SK-N-SH (cell line): Measurements from ENCODE around the gene AMZ1.

Experiments used
- MAX ChIP-seq: IDR thresholded peaks from 2 replicates; pipeline ENCODE4 v1.4.0; 2012; ENCODE audit warnings: low read depth
- TEAD4 ChIP-seq: IDR thresholded peaks from 2 replicates; pipeline ENCODE4 v1.4.0; 2012; ENCODE audit warnings: mild to moderate bottlenecking, borderline replicate concordance; ENCODE audit not compliant: insufficient read depth
- ZBTB33 ChIP-seq: IDR thresholded peaks from 2 replicates; pipeline ENCODE4 v1.4.0; 2012; ENCODE audit warnings: low read depth, borderline replicate concordance
- TF ChIP-seq, protein P1 (sequence below): fragments of 200-600 bp; sonication (generic); IDR thresholded peaks from 2 replicates; pipeline ENCODE4 v1.6.1; 2017; ENCODE audit warnings: antibody characterized with exemption, mild to moderate bottlenecking, moderate library complexity

- TF ChIP-seq, protein P1, sequence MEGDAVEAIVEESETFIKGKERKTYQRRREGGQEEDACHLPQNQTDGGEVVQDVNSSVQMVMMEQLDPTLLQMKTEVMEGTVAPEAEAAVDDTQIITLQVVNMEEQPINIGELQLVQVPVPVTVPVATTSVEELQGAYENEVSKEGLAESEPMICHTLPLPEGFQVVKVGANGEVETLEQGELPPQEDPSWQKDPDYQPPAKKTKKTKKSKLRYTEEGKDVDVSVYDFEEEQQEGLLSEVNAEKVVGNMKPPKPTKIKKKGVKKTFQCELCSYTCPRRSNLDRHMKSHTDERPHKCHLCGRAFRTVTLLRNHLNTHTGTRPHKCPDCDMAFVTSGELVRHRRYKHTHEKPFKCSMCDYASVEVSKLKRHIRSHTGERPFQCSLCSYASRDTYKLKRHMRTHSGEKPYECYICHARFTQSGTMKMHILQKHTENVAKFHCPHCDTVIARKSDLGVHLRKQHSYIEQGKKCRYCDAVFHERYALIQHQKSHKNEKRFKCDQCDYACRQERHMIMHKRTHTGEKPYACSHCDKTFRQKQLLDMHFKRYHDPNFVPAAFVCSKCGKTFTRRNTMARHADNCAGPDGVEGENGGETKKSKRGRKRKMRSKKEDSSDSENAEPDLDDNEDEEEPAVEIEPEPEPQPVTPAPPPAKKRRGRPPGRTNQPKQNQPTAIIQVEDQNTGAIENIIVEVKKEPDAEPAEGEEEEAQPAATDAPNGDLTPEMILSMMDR = no peak
- TF ChIP-seq TEAD4 = no peak
- TF ChIP-seq ZBTB33 = no peak
- no peak for TF ChIP-seq MAX
These were observed 45.1 kb downstream of the AMZ1 start for GRCh38 chr7:2732959-2733584.
